ENCODE measurements around the gene ITSN1.
"Not testable (repeated sequence)": the region's sequence is repeated elsewhere in the genome, so short reads cannot be mapped to it uniquely, and the experiment has no call there.

Gene ITSN1

GRCh38 chr21:33770542-33770941, 128.2 kb downstream of the ITSN1 start:
- DNase-seq (ENCODE audit: low read depth) = no peak

GRCh38 chr21:33771976-33772375, 129.7 kb downstream of the ITSN1 start:
- DNase-seq (ENCODE audit: low read depth) = no peak

- no peak for DNase-seq (ENCODE audit: low read depth)
Observed at GRCh38 chr21:33774551-33774950, 132.2 kb downstream of the ITSN1 start.

GRCh38 chr21:33775100-33775828, 133.0 kb downstream of the ITSN1 start:
- DNase-seq (ENCODE audit: low read depth) = no peak

GRCh38 chr21:33780631-33781030, 138.3 kb downstream of the ITSN1 start:
- no peak for DNase-seq (ENCODE audit: low read depth)

GRCh38 chr21:33781121-33781520, 138.8 kb downstream of the ITSN1 start:
- DNase-seq (ENCODE audit: low read depth) = no peak

- no peak for DNase-seq (ENCODE audit: low read depth)
Observed at GRCh38 chr21:33783187-33783979, 141.1 kb downstream of the ITSN1 start.

GRCh38 chr21:33787431-33787830, 145.1 kb downstream of the ITSN1 start:
- no peak for DNase-seq (ENCODE audit: low read depth)

GRCh38 chr21:33788438-33788837, 146.1 kb downstream of the ITSN1 start:
- not testable (repeated sequence) for DNase-seq (ENCODE audit: low read depth)

- no peak for DNase-seq (ENCODE audit: low read depth)
Observed at GRCh38 chr21:33789697-33790096, 147.4 kb downstream of the ITSN1 start.

- no peak for DNase-seq (ENCODE audit: low read depth)
Observed at GRCh38 chr21:33791073-33791472, 148.8 kb downstream of the ITSN1 start.

GRCh38 chr21:33794596-33794995, 152.3 kb downstream of the ITSN1 start:
- DNase-seq (ENCODE audit: low read depth) = no peak

GRCh38 chr21:33797565-33797964, 155.3 kb downstream of the ITSN1 start:
- no peak for DNase-seq (ENCODE audit: low read depth)

GRCh38 chr21:33799378-33800090, 157.2 kb downstream of the ITSN1 start:
- DNase-seq (ENCODE audit: low read depth) = no peak

GRCh38 chr21:33800753-33801423, 158.6 kb downstream of the ITSN1 start:
- DNase-seq (ENCODE audit: low read depth) = no peak

GRCh38 chr21:33801424-33802405, 159.4 kb downstream of the ITSN1 start:
- no peak for DNase-seq (ENCODE audit: low read depth)

GRCh38 chr21:33802481-33802880, 160.2 kb downstream of the ITSN1 start:
- DNase-seq (ENCODE audit: low read depth) = no peak

GRCh38 chr21:33808715-33809367, 166.5 kb downstream of the ITSN1 start:
- no peak for DNase-seq (ENCODE audit: low read depth)

GRCh38 chr21:33810766-33811165, 168.5 kb downstream of the ITSN1 start:
- no peak for DNase-seq (ENCODE audit: low read depth)

Measured in stimulated activated CD8-positive, alpha-beta memory T cell treated with anti-CD3 and anti-CD28 coated beads, Interleukin-7, amount 100 ng/mL, for 24 hours (primary cell).